GM19395 (cell line): ENCODE data around the gene CES5A.
"Not testable (repeated sequence)": the region's sequence is repeated elsewhere in the genome, so short reads cannot be mapped to it uniquely, and the experiment has no call there.

Experiments
- ATAC-seq: cut with Tn5 transposase; IDR thresholded peaks from one replicate; pipeline ENCODE4 v1.9.1; 2021; ENCODE audit warnings: mild to moderate bottlenecking, moderate library complexity; ENCODE audit not compliant: unreplicated experiment

The CES5A gene

GRCh38 chr16:55830658-55831294, 44.4 kb downstream of the CES5A start:
- ATAC-seq: no peak

DNA sequence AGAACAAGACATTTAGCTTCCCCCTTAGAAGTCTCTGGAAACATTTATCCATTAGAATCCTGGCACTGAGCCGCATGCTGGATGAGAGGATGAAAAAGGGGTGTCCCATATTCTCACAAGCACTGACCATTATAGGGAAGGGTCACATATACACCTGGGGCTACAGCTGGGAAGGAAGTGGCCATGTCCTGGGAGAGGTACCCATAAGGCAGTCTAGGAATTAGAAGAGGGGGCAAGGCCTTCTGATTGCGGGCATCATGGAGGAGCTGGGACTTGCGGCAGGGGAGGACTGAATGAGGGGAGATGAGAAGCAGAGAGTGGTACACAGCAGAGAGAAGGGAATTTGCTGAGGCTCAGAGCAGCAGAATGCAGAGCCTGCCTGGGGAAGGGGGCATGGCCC, 45.9 kb downstream of the CES5A start:
- ATAC-seq: not testable (repeated sequence)

- ATAC-seq: no peak
Measured at GRCh38 chr16:55828680-55829079, 46.5 kb downstream of the CES5A start.

DNA sequence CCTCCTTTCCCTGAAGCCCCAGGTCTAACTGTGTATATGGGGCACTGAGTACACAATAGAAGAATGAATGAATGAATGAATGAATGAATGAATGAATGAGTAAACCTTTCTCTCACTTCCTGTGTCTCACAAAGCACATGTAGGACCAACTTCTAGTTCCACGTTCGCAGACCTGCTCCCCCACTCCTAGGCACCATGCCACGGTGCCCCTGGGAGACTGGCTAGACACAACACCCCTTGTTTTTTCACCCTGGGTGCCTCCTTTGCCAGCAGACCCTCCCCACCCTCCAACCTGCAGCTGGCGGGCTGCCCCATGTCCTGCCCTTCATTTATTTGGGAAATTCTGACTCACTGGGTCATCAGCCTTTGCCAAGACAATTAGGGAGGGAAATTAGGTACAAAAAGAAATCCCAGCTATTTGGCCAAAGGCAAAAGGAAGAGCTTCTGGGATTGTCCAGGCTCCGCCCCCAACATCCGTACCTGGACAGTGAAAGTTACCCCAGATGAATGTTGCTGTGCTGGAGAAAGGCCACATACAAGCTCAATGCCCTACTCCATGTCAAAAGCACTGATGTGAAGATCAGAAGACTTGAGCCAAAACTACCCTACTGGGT, 50.0 kb downstream of the CES5A start:
- ATAC-seq: no peak

DNA sequence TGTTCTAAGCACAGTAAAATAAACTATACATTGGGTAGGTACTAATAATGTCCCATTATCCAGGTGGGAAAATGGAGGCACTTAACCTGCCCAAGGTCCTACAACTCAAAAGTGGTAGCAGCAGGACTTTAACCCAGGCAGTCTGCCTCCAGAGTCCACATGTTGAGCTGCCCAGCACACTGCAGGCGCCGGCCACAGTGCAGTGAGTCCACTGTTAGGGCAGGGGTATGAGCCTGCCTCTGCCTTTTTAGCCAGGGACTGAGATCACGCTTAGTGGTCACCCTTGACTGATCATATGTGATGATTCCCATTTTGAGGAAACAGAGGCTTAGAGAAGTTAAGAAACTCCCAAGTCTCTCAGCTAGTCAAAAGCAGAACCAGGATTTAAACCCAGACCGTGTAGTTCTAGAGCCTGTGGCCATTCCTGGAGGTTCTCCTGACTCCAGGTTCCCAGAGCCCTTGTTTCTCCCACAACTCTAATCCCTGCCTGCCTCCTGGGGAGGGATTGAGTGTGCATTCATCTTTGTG, 50.6 kb downstream of the CES5A start:
- ATAC-seq: no peak

DNA sequence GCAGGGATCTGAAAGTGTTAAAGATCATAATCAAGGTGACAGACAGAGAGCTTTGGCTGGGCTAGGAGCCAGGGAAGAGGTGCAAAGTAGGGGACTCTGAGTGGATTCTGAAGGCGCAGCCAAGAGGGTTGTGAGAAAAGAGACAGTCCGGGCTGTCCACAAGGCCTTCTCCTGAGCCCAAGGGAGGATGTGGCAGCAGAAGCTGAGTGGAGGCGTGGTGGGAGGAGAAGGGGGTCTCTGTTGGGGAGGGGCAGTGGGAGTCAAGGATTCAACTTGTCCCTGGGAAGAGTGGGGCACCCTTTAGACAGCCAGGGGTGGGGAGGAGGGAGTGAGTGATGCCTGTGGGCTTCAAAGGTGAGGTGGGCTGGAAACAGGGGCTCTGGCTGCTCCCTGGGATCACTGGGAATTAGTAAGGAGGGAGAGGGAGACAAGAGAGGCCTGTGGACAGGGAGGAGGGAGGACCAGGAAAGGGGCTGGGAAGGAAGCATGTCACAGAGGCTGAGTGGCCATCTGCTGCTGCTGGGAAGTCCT, 52.8 kb downstream of the CES5A start:
- ATAC-seq: no peak

GRCh38 chr16:55821210-55821609, 54.0 kb downstream of the CES5A start:
- ATAC-seq: no peak

- ATAC-seq: no peak
Measured at GRCh38 chr16:55820615-55821014, 54.6 kb downstream of the CES5A start.

DNA sequence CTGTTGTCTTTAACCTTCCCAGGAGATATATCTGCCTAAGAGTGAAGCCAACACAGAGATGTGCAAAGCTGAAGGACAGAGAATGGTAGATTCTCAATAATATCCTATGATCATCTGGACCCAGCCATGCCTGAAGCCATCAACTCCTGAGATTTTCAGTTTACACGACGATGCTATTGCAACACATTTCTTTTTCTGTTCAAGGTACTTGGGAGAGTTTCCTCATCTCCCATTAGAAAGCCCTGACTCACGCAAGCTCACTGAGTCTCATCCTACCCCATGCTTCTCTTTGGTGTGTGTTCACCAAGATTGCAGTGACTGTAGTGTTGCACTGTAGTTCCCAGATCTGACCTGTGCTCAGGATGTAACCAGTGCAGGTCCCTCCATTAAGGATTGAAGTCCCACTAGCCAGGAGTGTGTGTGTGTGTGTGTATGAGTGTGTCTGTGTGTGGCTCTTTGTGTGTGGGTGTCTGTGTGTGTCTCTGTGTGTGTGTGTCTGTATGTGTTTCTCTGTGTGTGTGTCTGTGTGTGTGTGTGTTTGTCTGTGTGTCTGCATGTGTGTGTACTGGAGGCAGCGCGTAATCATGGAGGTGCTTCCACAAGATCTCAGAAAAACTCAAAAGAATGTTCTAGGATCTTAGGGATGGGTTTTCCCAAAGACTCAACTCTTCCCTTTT, 57.8 kb downstream of the CES5A start:
- no peak for ATAC-seq

GRCh38 chr16:55816222-55816621, 59.0 kb downstream of the CES5A start:
- ATAC-seq: not testable (repeated sequence)

DNA sequence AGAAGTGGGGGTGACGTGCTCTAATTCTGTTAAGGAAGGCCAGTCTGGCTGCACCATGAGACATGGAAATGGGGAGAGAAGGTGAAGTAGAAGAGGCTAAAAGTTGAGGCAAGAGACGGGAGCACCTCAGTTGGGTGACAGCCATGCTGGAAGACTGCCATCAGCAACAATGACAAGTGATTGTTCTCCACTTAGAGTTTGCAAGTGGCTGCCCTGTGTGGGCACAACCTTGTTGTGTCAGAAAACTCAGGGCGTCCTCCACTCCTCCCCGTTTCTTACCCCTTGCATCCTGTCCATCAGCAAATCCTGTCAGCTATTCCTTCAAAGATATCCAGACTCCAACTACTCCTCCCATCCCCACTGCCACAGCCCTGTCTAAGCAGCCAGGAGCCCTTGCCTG, 59.9 kb downstream of the CES5A start:
- no peak for ATAC-seq

- not testable (repeated sequence) for ATAC-seq
Measured at GRCh38 chr16:55814174-55814573, 61.0 kb downstream of the CES5A start.

GRCh38 chr16:55813730-55814129, 61.4 kb downstream of the CES5A start:
- ATAC-seq: not testable (repeated sequence)

DNA sequence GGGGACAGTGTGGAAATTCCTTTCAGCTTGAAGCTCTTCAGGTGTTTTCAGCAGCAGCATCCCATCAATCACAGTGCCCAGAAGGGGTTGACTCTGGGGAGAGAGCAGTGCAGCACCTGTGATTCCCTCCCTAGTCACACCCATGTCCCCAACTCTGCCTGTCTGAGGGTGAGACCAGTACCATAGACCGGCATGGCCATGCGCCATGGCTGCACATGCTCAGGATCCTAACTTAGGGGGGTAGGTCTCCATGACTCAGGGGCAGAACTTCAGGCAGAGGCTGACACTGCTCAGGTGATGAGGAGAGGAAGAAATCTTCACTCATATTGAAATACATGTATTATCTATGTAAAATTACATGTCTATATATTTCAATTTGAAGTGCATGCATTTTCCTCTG, 62.2 kb downstream of the CES5A start:
- ATAC-seq: no peak

- no peak for ATAC-seq
Measured at GRCh38 chr16:55811811-55812210, 63.4 kb downstream of the CES5A start.

GRCh38 chr16:55810451-55810961, 64.7 kb downstream of the CES5A start:
- no peak for ATAC-seq

DNA sequence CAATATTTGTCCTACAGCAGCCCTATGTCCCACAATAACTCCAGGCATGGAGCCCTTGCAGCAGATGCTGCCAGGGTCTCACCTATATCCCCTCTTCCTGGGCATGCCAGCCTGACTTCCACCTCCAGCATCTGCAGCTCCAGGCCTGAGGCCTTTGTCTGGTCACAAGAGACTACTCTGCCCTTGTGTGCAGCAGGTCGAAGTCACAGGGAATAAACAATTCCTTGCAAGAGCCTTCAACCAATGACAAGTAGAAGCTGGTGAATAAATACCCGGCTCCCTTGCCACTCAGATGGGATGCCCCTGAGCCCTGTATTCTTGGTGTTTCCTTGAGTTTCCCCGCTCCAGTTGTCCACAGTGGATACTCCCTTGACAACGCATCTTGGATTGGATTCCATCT, 65.3 kb downstream of the CES5A start:
- ATAC-seq: no peak

DNA sequence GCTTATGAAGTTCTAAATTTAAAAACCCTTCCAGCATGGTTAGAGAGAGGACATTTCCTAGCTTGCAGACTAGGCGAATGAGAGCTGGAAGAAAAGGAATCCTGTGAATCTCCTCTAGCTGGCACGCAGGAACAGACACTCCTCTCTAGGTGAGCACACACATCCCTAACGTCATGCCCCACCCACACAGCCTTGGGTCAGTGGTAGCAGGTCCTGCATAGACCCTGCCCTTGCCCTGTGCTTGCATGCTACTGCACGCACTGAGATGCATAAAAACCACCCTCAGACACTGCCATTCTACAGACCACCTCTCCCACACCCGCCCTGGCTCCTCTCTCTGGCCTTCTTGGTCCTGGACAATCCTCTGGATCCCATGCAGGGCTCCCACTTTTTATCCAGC, 65.8 kb downstream of the CES5A start:
- no peak for ATAC-seq

- ATAC-seq: not testable (repeated sequence)
Measured at GRCh38 chr16:55808286-55808685, 66.9 kb downstream of the CES5A start.

DNA sequence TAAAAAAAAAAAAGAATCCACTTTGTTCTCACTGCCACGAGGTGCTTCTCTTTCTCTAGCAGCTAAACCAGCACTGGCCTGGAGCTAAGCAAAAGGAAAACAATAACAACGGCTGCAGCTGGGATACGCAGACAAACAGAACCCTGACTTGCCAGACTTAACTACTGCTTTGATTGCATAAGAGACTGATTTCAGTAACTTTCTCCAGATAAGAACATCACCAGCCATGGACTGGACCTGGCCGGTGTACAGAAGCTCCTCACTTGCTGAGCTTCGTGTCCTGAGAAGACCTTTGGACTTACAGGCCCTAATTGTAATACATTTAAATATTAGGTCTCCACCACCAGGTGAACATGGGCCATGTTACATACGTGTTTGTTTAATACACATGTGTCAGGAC, 70.1 kb downstream of the CES5A start:
- ATAC-seq: not testable (repeated sequence)

DNA sequence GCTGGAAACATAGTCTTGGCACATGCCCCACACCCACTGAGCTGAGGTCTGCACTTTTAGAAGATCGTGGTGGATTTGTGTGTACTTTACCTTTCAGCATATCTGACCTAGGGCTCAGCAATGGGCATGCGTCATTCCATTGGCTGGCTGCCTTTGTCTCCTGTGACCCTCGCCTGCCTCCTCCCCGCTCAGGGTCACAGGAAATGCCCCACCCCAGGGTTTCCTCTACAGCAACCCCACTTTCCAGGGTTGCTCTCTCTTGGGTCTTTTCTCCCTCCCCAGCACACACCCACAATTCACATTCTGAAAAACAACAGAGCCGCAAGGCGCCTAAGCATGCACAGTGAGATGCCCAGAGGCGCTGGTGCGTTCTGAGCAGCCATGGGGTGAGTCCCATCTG, 71.5 kb downstream of the CES5A start:
- ATAC-seq: not testable (repeated sequence)
